K562 (cell line): ENCODE data around the gene PIGM. TPM values are rescaled to one million over a fixed set of nuclear protein-coding genes. Genes with fewer than 3 reads are reported as not detected.

Experiments
- ATAC-seq: fragments of 200-7000 bp; cut with Tn5 transposase; 3 replicates; pipeline ENCODE4 v1.9.1; 2020; ENCODE audit warnings: moderate library complexity
- BruUV-seq: library from RNA; stranded (reverse); fragments of 400-500 nt; replicated peaks from 2 replicates; lab custom pipeline; 2021; lab: Mats Ljungman, UMichigan
- CTCF ChIA-PET: fragments of 300-600 bp; formaldehyde crosslinking; extraction: SDS; loops from one replicate; lab custom pipeline; 2021; ENCODE audit warnings: low intra/inter-chr PET ratio; lab: Yijun Ruan, JAX
- POLR2A ChIA-PET: fragments of 300-600, 350-650 bp; sonication (Branson Sonifier 250); formaldehyde crosslinking; extraction: SDS; loops from one replicate; lab custom pipeline; 2021; ENCODE audit warnings: antibody characterized with exemption, inconsistent platforms; lab: Yijun Ruan, JAX
- DNase-seq, 4 experiments: peaks; one replicate each; pipeline versions ENCODE4 v3.0.0 to v3.0.0-alpha.2; 2011 to 2018; ENCODE audit warnings: low spot score in 3 of 4, mixed read lengths in 3 of 4; ENCODE audit errors: extremely low read depth in 1 of 4
- FAIRE-seq: peaks from 2 replicates; lab custom pipeline; 2011; peaks lifted over from hg19 to GRCh38; lab: Jason Lieb, UNC
- H2AFZ ChIP-seq: 2 replicates; pipeline ENCODE4 v1.6.0; 2011; ENCODE audit warnings: low read depth, low read length, control low read depth, inconsistent platforms
- H3K27ac ChIP-seq: fragments of 200-600 bp; 3 replicates; pipeline ENCODE4 v1.8.0; 2011; ENCODE audit warnings: low read depth, mild to moderate bottlenecking, control low read depth, inconsistent platforms, low read length, moderate library complexity, mixed read lengths; ENCODE audit errors: extremely low read depth
- H3K27me3 ChIP-seq, 2 experiments: fragments of 300-600 bp in 1 of 2; 2 replicates in 1 of 2; 3 replicates in 1 of 2; pipeline versions ENCODE4 v1.6.0 to v1.8.0; 2011; ENCODE audit warnings: inconsistent platforms in 2 of 2, low read length in 2 of 2, mild to moderate bottlenecking in 1 of 2, mixed read lengths in 1 of 2, moderate library complexity in 1 of 2; ENCODE audit not compliant: control insufficient read depth in 2 of 2, insufficient read depth in 2 of 2
- H3K36me3 ChIP-seq: fragments of 300-600 bp; 3 replicates; pipeline ENCODE4 v1.8.0; 2011; ENCODE audit warnings: mild to moderate bottlenecking, low read length, inconsistent platforms; ENCODE audit not compliant: control insufficient read depth, insufficient read depth
- H3K4me1 ChIP-seq, 2 experiments: fragments of 200-600 bp in 1 of 2; replicated peaks in 1 of 2; 2 replicates in 1 of 2; 3 replicates in 1 of 2; pipeline versions ENCODE4 v1.5.1 to v1.8.0; 2011; ENCODE audit warnings: inconsistent platforms in 2 of 2, low read length in 2 of 2, mild to moderate bottlenecking in 1 of 2, mixed read lengths in 1 of 2, moderate library complexity in 1 of 2; ENCODE audit not compliant: control insufficient read depth in 2 of 2, insufficient read depth in 2 of 2
- H3K4me2 ChIP-seq: 2 replicates; pipeline ENCODE4 v1.6.1; 2011; ENCODE audit warnings: low read length, control low read depth, inconsistent platforms, mixed read lengths; ENCODE audit not compliant: insufficient read depth
- H3K4me3 ChIP-seq: fragments of 200-600 bp; sonication (generic), shearing (Covaris generic); 2 replicates; pipeline ENCODE4 v1.5.1; 2016; ENCODE audit warnings: control low read depth, inconsistent platforms
- H3K79me2 ChIP-seq: fragments of 200-600 bp; 3 replicates; pipeline ENCODE4 v1.8.0; 2011; ENCODE audit warnings: low read length, inconsistent platforms; ENCODE audit not compliant: control insufficient read depth, insufficient read depth
- H3K9ac ChIP-seq, 2 experiments: 2 replicates each; pipeline versions ENCODE4 v1.6.0 to v1.6.1; 2011; ENCODE audit warnings: low read depth in 2 of 2, low read length in 2 of 2, control low read depth in 1 of 2, inconsistent platforms in 1 of 2, mild to moderate bottlenecking in 1 of 2, mixed read lengths in 1 of 2; ENCODE audit not compliant: insufficient read depth in 1 of 2
- H3K9me1 ChIP-seq: one replicate; pipeline ENCODE4 v1.6.0; 2011; ENCODE audit warnings: inconsistent platforms, mild to moderate bottlenecking, low read length, moderate library complexity; ENCODE audit not compliant: control insufficient read depth, insufficient read depth
- H3K9me3 ChIP-seq: replicated peaks from 2 replicates; pipeline ENCODE4 v1.5.1; 2011; ENCODE audit warnings: low read depth, low read length, inconsistent platforms; ENCODE audit not compliant: control insufficient read depth, insufficient read depth
- H4K20me1 ChIP-seq: replicated peaks from 2 replicates; pipeline ENCODE4 v1.6.1; 2011; ENCODE audit warnings: low read length, inconsistent platforms, mixed read lengths; ENCODE audit not compliant: control insufficient read depth, insufficient read depth
- EP400 ChIP-seq: fragments of 450-650 bp; IDR thresholded peaks from 2 replicates; pipeline ENCODE4 v1.6.1; 2017; ENCODE audit warnings: antibody characterized with exemption, mild to moderate bottlenecking, moderate library complexity
- FIP1L1 ChIP-seq: fragments of 200-400 bp; formaldehyde crosslinking; IDR thresholded peaks from 2 replicates; pipeline ENCODE4 v1.6.1; 2018; ENCODE audit warnings: mild to moderate bottlenecking, low read depth, low read length; ENCODE audit not compliant: poor library complexity, severe bottlenecking
- FUS ChIP-seq: fragments of 200-400 bp; formaldehyde crosslinking; optimal IDR thresholded peaks from 2 replicates; pipeline ENCODE3; 2017; ENCODE audit warnings: low read depth, low read length
- HDAC1 ChIP-seq, 2 experiments: fragments of 450-650 bp; IDR thresholded peaks; 2 replicates each; pipeline ENCODE4 v1.6.1; 2016 to 2017; ENCODE audit warnings: inconsistent platforms in 1 of 2, mild to moderate bottlenecking in 1 of 2, moderate library complexity in 1 of 2
- KDM4B ChIP-seq, 2 experiments: fragments of 450-650 bp in 1 of 2; sonication (generic) in 1 of 2; IDR thresholded peaks; 2 replicates each; pipeline ENCODE4 v1.6.1; 2016 to 2017; ENCODE audit warnings: borderline replicate concordance in 2 of 2, antibody characterized with exemption in 1 of 2, low read depth in 1 of 2, mild to moderate bottlenecking in 1 of 2
- ZNF274 ChIP-seq: IDR thresholded peaks from 2 replicates; pipeline ENCODE4 v1.6.1; 2011; ENCODE audit warnings: low read depth, mild to moderate bottlenecking, low read length, moderate library complexity, borderline replicate concordance
- ZNF445 ChIP-seq: fragments of 250-450 bp; sonication (Bioruptor Pico); IDR thresholded peaks from 2 replicates; pipeline ENCODE4 v1.4.0; 2020; ENCODE audit warnings: low read depth, mild to moderate bottlenecking, moderate library complexity
- ZNF551 ChIP-seq: fragments of 250-450 bp; sonication (Bioruptor Pico); IDR thresholded peaks from 2 replicates; pipeline ENCODE4 v1.5.0; 2021; ENCODE audit warnings: mild to moderate bottlenecking, moderate library complexity
- WGBS: fragments of 100-300 bp; shearing (Covaris generic); methylation state at CpG from one replicate; pipeline ENCODE4 v1.1.6; 2016; ENCODE audit warnings: low coverage, mixed read lengths; ENCODE audit not compliant: insufficient coverage; ENCODE audit errors: missing lambda C conversion rate; 5-methylcytosine and 5-hydroxymethylcytosine counted together
- in situ Hi-C: fragments of 300-500 bp; cut with MboI; formaldehyde crosslinking; loops from 4 replicates; pipeline ENCODE4 v1.15.0; 2018; ENCODE audit warnings: inconsistent platforms, mixed read lengths
- intact Hi-C: fragments of 100-400 bp; cut with micrococcal nuclease; formaldehyde crosslinking; loops from 2 replicates; pipeline ENCODE4 v1.14.2; 2022
- polyA plus RNA-seq, 8 experiments: library from polyadenylated mRNA; depleted of rRNA in 4 of 8; stranded (reverse) in 5 of 8; unstranded in 3 of 8; fragments of >200 nt; fragmentation: Nextera tagmentation in 2 of 8; fragmentation: Illumina TruSeq in 1 of 8; extraction: Ambion mirVana in 2 of 8; extraction: Trizol in 1 of 8; gene quantifications; 2 replicates each; pipeline versions ENCODE4 v1.2.1 to v1.2.3, GENCODE V29; 2011 to 2014; ENCODE audit warnings: inconsistent platforms in 1 of 8, missing spikeins in 1 of 8
- total RNA-seq, 7 experiments: library from RNA; depleted of rRNA in 6 of 7; stranded (reverse); fragments of >200 nt in 6 of 7; fragmentation: Illumina TruSeq in 2 of 7; extraction: Trizol in 2 of 7; gene quantifications; 2 replicates each; pipeline versions ENCODE4 v1.2.1 to v1.2.3, GENCODE V29; 2011 to 2021; ENCODE audit warnings: low replicate concordance in 1 of 7
- TF ChIP-seq, protein P1 (sequence below): fragments of 250-450 bp; sonication (Bioruptor Pico); IDR thresholded peaks from 2 replicates; pipeline ENCODE4 v1.8.0; 2022; ENCODE audit warnings: moderate library complexity, mild to moderate bottlenecking, inconsistent platforms
- TF ChIP-seq, protein P2 (sequence below): fragments of 250-450 bp; sonication (Bioruptor Pico); IDR thresholded peaks from 2 replicates; pipeline ENCODE4 v1.9.0; 2021; ENCODE audit warnings: mild to moderate bottlenecking, inconsistent platforms

PIGM gene
- total and polyA plus RNA-seq, 9 of the 15 experiments (the other 6 are each of a cell fraction or from before 2014, with no cell fraction given): 2.6 to 6.7 (median 4.3) TPM

DNA sequence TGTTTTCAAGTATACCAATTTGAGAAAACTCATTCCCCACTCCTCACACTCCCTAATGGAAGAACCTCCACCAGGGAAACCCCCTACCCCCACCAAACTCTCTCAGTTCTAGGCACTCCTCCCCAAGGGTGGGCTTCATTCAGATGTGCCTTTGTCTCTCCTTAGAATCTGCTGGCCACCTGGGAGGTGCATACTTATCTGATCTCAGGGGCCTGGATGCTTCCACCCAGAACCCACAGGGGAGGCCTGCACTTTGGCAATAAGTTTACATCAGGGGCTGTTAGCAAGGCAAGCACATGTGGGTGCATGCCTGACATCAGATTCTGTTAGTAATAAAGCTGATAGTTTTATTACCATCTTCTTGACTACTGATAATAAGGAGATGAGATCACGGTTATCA, 45.3 kb downstream of the PIGM start (continued):
- TF ChIP-seq KDM4B (IDR thresholded peaks at IDR 0.05; ENCODE audit: borderline replicate concordance in 2 of 2, low read depth in 1 of 2) (no peak), ZNF274 (no peak)

DNA sequence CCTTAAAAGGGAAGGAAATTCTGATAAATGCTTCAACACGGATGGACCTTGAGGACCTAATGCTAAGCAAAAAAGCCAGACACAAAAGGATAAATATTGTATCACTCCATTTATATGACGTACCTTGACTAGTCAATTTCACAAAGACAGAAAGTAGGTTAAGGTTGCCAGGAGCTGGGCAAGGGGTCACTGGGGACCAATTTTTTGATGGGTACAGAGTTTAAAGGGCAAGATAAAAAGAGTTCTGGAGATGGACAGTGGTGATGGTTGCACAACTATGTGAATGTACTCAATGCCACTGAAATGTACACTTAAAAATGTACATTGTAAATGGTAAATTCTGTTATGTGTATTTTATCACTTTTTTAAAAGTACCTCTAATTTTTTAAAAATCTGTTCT, 45.7 kb downstream of the PIGM start:
- ChIA-PET POLR2A (no interaction called here), CTCF (no interaction called here)
- no peak for DNase-seq
- H3K4me2 ChIP-seq: no peak overlapping the region
- no peak overlapping the region for H3K4me3 ChIP-seq
- in situ Hi-C loops: loop anchor here (25.0 kb wide), 1 partner anchor 799 kb away; no protein-coding TSS in a partner anchor
- no peaks in the 10 kb centered on the region for H3K4me1 ChIP-seq
- intact Hi-C loops: no loop called here
- H3K27me3 ChIP-seq: peaks cover 11 to 29% of the 10 kb centered on the region in 2 experiments; a peak in 4 of 5 replicates
- no peak for ATAC-seq
- H3K9me1 ChIP-seq: no peaks in the 10 kb centered on the region
- no peaks in the 10 kb centered on the region for H3K79me2 ChIP-seq
- no peaks in the 10 kb centered on the region for H3K36me3 ChIP-seq
- no peak for FAIRE-seq
- H3K27ac ChIP-seq: no peak overlapping the region
- 0% methylated on average over 2 of the region's 2 CpGs for WGBS
- H2AFZ ChIP-seq: no peak overlapping the region
- no peaks in the 10 kb centered on the region for H3K9me3 ChIP-seq
- no peaks in the 10 kb centered on the region for H4K20me1 ChIP-seq
- H3K9ac ChIP-seq: no peak overlapping the region
- TF ChIP-seq FIP1L1 (no peak), ZNF445 (CRISPR knock-in tag) (no peak), HDAC1 (IDR thresholded peaks at IDR 0.05) (no peak), ZNF551 (no peak), EP400 (no peak), FUS (no peak)
- TF ChIP-seq, protein P1, sequence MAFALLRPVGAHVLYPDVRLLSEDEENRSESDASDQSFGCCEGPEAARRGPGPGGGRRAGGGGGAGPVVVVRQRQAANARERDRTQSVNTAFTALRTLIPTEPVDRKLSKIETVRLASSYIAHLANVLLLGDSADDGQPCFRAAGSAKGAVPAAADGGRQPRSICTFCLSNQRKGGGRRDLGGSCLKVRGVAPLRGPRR (CRISPR knock-in tag): no peak
- TF ChIP-seq, protein P2, sequence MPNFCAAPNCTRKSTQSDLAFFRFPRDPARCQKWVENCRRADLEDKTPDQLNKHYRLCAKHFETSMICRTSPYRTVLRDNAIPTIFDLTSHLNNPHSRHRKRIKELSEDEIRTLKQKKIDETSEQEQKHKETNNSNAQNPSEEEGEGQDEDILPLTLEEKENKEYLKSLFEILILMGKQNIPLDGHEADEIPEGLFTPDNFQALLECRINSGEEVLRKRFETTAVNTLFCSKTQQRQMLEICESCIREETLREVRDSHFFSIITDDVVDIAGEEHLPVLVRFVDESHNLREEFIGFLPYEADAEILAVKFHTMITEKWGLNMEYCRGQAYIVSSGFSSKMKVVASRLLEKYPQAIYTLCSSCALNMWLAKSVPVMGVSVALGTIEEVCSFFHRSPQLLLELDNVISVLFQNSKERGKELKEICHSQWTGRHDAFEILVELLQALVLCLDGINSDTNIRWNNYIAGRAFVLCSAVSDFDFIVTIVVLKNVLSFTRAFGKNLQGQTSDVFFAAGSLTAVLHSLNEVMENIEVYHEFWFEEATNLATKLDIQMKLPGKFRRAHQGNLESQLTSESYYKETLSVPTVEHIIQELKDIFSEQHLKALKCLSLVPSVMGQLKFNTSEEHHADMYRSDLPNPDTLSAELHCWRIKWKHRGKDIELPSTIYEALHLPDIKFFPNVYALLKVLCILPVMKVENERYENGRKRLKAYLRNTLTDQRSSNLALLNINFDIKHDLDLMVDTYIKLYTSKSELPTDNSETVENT (CRISPR knock-in tag): no peak
- BruUV-seq: no TSS peak
